HG03565 (cell line): ENCODE results near the gene TENM4.

Source experiments
- ATAC-seq: cut with Tn5 transposase; IDR thresholded peaks from one replicate; pipeline ENCODE4 v1.9.1; 2021; ENCODE audit warnings: mild to moderate bottlenecking, moderate library complexity; ENCODE audit not compliant: unreplicated experiment

The TENM4 gene

DNA sequence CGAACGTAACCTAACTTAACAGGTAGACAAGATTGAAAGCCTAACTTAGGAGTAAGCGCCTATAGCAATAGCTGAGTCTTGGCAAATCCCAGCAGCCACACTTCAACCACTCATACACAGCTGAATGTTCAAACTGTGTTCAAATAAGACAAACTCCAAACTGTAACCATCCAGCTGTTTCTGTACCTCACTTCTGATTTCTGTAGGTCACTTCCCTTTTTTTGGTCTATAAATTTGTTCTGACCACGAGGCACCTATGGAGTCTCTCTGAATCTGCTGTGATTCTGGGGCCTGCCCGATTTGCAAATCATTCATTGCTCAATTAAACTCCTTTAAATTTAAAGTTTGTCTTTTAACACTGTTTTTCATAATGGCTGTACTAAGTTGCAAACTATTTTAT lies 8.2 kb upstream of the TENM4 start:
- ATAC-seq, result no peak

GRCh38 chr11:79447038-79447786 lies 6.4 kb upstream of the TENM4 start:
- no peak for ATAC-seq

- no peak for ATAC-seq
These were observed 4.1 kb upstream of the TENM4 start for GRCh38 chr11:79444923-79445322.

DNA sequence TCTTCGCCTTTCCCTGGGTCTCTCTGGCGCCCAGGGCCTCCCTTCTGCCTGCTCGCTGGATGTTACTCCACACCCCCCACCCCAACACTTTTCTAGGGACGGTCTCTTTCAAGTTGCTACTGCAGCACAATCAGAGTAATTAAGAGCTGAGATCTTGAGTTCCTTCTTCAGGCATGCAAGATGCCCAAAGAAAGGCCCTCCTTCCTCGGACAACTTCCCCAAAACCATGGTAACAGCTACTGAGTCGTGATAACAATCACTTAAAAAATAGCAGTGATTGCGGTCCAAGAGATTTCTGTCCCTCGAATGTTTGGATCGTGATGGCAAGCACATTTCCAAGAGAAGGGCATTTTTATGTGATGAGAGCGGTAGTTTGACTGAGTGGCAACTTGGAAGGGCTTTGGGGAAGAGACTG lies 638 bp upstream of the TENM4 start:
- ATAC-seq, result no peak

GRCh38 chr11:79439886-79440570 lies 802 bp downstream of the TENM4 start:
- no peak for ATAC-seq

GRCh38 chr11:79439410-79439885 lies 1.4 kb downstream of the TENM4 start:
- no peak for ATAC-seq

DNA sequence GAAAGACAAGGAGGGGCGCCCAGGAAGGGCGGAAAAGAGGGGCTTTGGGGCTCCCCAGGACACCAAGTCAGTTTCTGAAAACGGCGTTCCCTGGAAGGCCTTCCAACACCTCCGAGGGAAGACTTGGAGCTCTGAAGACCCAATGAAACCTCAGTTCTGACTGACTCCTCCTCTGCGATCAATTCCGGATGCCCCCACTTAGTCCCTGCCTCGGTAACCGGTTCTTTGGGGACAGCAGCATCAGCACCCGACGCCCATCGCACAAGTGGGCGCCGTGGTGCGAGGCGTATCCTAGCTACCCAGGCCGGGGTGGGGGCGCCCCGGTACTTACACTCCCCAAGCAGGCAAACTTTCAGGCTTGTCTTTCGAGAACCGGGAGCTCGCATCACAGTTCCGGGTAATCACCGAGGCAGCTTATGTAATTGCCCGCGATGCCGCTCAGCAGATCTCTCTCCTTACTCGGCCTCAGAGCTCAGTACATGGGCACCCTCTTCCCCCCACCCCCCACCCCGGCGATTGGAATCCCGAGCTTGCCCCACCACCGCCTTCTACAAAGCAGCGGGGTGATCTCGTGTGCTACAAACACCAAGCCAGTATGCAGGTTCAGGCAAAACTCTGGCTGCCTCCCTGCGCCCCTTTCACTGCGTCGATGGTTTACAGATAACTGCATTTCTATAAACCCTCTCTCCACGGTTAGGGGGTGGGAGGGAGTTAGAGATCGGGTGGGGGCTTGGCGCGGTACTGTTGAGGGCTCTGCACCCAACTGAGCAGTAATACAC lies 2.0 kb downstream of the TENM4 start:
- no peak for ATAC-seq

DNA sequence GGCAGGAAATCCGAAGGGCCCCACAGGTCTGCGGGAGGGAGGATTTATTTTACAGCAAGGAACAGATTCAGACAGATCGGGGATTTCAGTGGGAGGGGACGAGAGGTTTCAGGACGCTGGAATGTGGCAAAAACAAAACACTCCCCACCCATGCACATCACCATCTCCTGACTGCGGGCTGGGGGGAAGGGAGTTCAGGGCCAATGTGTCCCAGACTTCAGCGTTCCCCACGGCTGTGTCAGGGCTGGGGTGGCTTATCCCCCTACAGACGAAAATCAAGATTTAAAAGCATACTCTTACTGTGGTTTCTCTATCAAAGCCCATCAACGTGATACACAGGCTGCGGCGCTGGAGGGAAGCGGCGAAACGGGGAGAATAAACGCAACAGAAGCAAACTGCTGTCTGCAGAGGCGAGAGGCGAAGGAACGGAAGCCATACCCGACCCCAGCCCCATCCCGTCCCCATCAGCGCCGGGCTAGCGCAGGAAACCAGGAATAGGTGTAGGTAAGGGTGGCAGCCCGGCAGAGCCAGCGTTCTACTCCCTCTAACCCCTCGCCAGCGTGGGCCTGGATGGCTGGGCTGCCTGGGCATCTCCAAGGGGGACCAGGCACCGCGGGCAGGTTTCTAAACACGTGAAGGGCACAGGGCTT lies 2.7 kb downstream of the TENM4 start:
- ATAC-seq, result no peak

GRCh38 chr11:79437278-79437980 lies 3.4 kb downstream of the TENM4 start:
- ATAC-seq, result no peak

DNA sequence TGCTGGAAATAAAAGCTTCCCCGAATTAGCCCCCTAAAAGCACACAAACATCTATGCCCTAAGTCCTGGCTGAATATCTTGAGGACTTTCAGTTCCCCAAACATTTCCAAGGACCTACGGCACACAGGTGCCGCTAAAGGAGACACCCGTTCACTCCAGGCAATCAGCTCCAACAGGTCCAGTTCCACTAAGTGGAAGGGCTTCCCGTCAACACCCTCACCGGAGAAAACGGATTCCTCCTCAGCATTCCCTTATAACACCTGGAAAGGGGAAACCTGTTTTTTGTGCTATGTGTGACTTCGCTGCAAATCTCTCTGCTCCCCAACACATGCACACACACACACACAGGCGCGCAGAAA lies 3.9 kb downstream of the TENM4 start:
- ATAC-seq, result no peak

- no peak for ATAC-seq
These were observed 6.5 kb downstream of the TENM4 start for GRCh38 chr11:79434283-79434682.

DNA sequence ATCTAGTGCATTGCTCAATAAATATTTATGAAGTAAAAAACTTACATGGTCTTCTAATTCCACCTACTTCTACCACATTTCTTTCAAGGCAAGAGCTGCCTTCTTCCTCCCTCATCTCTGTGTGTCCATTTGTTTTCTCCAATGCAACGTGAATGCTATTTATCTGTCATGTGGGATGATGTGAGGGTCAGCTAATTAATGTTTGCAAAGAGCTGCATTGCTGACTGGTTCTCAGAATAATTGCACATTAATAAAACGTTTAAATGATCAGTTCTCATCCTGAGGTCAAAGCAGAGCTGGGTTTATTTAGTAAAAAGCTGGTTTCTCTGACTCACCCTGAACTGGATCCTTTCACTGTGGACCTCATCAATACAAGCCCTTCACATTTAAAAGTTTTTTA lies 8.7 kb downstream of the TENM4 start:
- no peak for ATAC-seq

- ATAC-seq, result no peak
These were observed 9.3 kb downstream of the TENM4 start for GRCh38 chr11:79431535-79431934.

DNA sequence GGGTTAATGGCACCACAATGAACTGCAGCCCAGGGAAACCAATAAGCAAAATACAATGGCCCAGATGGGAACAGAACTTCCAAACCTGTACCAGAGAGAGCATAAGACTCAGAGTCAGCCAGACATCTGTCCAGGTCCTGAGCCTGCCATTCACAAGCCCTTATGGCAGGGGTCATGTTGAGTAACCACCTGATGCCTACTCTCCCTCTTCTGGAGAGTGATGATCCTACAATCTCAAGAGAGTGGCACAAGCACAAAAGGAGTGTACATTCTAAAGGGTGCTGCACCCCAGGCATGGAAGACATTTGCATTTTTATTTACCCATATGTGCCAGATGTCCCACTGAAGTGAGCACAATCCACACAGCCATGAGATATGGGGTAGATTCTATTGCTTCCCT lies 10.6 kb downstream of the TENM4 start:
- ATAC-seq, result no peak

DNA sequence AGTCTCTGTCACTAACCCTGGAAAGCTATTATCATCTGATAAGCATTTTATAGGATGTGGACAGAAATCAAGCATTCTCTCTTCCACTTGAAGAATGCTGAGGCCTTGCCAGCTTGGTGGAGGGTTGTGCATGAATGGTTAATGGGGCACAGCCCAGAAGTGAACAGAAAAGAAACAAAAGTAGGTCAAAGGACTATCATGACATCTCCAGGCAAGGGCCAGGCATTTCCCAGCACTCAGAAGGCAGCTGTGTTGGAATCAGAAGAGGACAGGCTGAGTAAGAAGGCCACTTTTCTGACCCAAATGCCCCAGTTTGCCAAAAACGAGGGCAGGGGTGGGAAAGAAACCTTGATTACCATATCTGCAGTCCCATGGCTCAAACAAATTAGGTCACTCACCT lies 12.4 kb downstream of the TENM4 start:
- no peak for ATAC-seq

- no peak for ATAC-seq
These were observed 13.1 kb downstream of the TENM4 start for GRCh38 chr11:79427611-79428327.

GRCh38 chr11:79427126-79427525 lies 13.7 kb downstream of the TENM4 start:
- ATAC-seq, result no peak

DNA sequence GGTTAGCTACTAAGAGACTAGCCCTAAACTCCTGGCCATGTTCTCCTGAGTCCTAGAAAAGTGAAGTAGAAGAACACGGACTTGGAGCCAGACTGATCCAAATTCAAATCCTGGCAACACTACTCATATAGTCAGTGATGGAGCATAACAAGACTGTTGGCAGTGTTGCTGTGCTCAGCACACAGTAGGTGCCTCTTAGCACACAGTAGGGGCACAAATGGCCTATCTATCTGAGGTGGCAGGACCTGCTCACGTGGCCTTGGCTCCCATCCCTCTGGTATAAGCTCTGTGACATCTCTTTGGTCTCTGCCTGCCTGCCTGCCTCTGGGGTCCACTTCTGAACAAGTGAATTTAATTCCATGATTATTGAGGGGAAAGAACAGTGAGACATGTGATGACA lies 15.4 kb downstream of the TENM4 start:
- ATAC-seq, result no peak

GRCh38 chr11:79423736-79424135 lies 17.1 kb downstream of the TENM4 start:
- ATAC-seq, result no peak

DNA sequence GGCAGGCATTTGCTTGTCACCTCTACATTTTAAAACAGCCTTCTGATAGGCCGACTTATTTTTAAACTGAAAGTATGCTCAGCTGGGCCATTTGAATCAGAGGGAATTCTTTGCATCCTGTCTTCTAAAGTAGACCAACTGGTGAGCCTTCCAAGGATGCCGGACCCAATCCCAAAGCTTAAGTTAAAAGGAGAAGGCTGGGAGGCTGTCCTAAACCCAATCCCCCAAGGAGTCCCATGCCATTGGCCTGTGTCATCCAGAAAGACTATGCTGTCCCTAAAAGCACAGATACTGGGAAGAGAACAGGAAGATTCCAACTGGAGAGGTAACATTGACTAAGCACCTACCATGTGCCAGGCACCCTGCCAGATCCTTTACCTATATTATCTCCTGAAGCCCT lies 18.0 kb downstream of the TENM4 start:
- ATAC-seq, result no peak
